ENCODE measurements around the gene EMILIN1.
A peak's percentile ranks its signal among the peaks of the same experiment; 100 is the strongest.

The EMILIN1 gene

DNA sequence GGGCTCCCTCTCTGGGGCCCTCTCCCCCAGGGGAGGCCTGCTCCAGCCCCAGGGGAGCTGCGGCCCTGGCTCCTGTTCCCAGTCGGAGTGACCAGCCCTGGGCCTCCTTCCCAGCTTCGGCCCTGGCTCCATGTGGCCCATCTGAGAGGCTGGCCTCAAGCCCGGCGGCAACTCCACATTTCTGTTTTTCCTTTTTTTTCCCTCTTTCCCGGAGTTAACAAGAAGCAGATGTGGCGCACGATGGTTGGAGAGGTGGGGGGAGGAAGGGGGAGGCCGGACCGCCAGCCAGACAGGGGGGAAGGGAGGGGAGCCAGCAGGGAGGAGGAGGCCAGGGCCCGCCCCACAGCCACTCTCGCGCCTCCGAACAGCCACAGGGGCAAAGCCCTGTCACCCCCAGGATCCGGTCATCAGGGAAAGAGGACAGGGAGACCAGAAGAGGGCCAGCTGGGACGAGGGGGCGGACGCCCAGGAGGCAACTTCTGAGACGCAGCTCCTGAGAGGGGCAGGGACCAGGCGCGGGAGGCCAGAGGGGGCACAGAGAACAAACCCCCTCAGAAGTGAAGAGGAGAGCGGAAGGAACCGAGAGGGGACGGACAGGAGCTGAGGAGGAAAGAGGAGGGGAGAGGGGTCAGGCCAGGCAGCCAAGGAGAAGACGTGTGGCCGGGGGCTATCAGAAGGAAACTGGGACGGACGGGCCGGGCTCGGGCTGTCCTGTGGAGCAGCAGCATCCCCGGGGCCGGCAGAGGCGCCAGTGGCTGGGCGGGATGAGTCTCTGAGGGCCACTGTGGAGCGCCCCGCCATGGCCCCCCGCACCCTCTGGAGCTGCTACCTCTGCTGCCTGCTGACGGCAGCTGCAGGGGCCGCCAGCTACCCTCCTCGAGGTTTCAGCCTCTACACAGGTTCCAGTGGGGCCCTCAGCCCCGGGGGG, at the start of gene EMILIN1:
Gene EMILIN1 (plus strand): TSS at position 349 of the 928 bp plus-strand sequence. CDS start 451 bp downstream, at position 800.
- DNase-seq = no peak

DNA sequence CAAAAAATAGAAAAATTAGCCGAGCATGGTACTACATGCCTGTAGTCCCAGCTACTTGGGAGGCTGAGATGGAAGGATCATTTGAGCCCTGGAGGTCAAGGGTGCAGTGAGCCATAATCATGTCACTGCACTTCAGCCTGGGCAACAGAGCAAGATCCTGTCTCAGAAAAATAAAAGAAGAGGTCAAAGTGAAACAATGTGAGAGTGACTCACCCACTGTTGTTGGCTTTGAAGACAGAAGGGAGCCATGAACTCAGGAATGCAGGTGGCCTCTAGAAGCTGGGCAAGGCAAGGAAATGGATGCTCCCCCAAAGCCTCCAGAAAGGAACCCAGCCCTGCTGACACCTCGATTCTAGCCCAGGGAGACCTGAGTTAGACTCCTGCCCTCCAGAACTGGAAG, 49.4 kb upstream of the EMILIN1 start:
- no peak for DNase-seq

DNA sequence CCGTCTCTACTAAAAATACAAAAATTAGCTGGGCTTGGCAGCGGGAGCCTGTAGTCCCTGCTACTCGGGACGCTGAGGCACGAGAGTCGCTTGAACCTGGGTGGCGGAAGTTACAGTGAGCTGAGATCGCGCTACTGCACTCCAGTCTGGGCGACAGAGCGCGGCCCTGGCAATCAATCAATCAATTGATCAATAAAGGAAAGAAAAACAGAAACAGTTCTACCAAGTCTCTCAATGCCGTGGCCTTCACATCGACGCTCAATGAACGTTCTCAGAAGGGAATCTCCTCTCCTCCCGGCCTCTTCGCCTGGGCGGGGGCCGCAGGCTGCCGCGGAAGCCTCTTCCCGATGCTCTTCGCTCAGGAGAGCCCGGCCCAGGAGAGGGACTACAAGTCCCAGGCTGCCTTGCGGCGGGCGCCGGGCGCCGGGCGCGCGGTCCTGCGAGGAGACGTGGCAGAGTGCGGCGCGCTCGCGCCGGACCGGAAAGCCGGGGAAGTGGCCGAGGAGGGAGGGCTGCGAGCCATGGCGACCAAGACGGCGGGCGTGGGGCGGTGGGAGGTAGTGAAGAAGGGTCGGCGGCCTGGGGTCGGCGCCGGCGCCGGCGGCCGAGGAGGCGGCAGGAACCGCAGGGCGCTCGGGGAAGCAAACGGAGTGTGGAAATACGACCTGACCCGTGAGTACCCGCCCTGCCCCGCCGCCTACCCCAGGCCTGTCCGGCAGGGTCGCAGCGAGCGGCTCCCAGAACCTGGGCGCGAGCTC, 45.7 kb upstream of the EMILIN1 start, which contains the start of gene TMEM214:
Gene TMEM214 (plus strand): TSS at position 471 of the 758 bp plus-strand sequence. CDS start 51 bp downstream, at position 522.
- peak; percentile 82 for DNase-seq

DNA sequence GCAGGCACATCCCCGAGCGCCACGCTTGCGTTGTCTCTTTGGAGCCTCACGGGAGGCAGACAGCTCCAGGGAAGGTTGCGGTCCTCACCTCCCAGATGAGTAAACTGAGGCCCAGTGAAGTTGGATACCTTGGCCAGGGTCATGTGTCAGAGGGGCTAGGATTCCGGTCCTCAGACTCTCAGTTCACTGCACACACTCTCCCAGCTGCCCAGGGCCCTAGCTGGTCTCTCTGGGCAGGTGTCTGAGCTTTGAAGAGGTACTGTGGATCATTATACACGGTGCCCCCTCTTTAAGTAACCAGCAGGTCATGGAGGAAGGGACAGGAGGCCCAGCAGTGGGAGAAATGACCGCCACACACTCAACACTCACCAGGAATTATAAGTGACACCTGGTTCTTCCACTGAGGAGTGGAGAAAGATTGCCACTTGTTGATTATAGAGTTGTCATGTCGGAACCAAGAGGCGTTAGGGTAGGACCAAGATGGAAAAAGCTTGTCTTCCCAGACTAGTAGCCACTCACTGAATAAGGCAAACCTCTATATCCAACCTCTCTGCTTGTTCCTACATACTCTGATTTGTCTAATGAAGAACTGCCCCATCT, 45.1 kb upstream of the EMILIN1 start:
- DNase-seq = no peak

DNA sequence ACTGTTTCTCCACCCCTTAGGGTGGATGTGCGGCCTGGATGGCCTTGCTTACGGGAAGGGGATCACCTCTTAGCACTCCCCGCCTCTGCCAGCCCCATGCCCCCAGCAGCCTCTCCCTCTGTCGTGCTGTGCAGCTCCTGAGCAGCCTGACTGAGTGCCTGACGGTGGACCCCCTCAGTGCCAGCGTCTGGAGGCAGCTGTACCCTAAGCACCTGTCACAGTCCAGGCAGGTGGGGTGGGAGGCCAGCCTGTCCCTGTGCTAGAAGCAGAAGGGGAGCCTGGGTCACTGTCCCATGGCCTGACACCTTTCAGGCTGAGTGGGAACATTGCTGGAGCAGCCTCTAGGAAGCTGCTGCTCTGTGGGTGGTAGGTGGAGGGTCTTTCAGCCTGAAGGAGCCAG, 40.4 kb upstream of the EMILIN1 start:
- no peak for DNase-seq

DNA sequence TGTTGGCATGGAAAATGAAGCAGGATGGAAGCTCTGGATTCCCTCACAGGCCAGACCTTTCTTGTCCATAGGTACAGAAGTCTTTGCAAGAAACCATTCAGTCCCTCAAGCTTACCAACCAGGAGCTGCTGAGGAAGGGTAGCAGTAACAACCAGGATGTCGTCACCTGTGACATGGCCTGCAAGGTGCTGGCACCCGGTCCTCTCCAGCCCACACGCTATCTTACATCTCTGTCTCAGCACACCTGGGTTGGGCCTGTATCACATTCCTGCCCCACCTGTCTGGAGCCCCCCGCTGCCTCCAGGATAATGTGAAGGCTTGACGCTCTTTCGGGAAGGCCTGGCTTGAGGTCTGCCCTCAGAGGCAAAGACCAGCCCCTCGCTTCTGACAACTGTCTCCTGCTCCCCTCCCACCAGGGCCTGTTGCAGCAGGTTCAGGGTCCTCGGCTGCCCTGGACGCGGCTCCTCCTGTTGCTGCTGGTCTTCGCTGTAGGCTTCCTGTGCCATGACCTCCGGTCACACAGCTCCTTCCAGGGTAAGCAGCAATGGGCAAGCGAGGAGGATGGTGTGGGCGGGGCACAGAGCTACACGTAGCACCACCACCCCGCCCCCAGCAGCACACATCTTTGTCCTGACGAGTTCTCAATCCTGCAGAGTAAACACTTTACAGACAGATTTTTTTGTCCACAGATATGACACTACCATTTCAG, 39.6 kb upstream of the EMILIN1 start:
- DNase-seq = no peak

DNA sequence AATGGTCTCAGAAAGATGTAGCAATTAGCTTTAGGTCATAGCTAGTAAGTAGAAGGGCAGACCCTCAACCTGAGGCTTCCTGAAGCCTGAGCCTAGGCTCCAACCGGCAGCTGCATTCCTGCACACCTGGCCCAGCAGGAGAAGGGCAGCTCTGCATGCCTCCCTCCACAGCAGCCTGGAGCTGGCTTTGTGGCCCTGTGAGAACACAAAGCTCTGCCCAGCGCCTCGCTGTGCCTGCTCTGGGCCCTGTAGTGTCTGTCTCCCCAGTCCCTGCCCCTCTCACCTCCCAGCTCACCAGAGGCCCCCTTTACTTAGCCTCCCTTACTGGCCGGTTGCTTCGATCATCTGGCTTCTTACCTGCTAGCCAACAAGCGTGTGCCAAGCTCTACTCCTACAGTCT, 39.0 kb upstream of the EMILIN1 start:
- no peak for DNase-seq

DNA sequence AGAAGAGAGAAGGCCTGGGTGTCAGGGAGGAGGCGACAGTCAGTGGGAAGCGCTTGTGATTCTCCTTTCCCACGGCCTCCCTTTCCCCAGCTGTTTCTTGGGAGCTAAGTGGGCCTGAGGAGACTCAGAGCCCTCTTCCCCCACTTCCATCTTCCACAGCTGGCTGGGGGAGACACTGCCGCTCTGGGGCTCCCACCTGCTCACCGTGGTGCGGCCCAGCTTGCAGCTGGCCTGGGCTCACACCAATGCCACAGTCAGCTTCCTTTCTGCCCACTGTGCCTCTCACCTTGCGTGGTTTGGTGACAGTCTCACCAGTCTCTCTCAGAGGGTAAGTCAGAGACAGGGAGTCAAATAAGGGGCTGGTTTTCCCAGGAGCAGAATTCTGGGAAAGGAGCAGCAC, 38.5 kb upstream of the EMILIN1 start:
- no peak for DNase-seq

DNA sequence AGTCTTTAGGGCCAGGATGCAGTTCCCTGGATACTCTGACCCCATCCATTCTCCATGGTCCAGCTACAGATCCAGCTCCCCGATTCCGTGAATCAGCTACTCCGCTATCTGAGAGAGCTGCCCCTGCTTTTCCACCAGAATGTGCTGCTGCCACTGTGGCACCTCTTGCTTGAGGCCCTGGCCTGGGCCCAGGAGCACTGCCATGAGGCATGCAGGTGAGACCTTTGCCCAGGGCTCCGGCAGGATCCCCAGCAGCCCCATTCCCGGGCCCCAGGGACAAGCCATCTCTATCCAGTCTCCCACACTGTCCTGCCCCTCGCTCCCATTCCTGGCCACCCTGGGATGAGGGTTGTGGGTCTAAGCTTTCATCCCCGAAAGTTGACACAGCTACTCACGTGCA, 38.1 kb upstream of the EMILIN1 start:
- DNase-seq = no peak

DNA sequence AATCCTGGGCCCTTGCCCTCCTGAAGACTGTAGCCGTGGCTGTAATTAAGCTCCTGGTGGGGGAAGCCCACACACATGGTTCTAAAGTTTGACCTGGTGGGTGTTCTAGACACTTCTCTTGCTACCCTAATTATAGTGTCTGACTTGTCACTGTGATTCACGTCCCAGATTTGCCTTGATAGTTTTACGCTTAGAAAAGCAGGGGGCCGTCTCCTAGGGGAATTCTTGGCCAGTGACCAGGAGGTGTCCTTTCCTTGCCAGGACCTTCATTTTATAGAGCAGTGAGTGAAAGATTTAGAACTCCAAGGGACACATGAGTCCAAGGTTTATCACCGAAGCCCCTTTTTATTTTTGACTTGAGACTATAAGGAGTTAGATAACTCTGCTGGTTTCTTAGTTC, 36.7 kb upstream of the EMILIN1 start:
- no peak for DNase-seq

DNA sequence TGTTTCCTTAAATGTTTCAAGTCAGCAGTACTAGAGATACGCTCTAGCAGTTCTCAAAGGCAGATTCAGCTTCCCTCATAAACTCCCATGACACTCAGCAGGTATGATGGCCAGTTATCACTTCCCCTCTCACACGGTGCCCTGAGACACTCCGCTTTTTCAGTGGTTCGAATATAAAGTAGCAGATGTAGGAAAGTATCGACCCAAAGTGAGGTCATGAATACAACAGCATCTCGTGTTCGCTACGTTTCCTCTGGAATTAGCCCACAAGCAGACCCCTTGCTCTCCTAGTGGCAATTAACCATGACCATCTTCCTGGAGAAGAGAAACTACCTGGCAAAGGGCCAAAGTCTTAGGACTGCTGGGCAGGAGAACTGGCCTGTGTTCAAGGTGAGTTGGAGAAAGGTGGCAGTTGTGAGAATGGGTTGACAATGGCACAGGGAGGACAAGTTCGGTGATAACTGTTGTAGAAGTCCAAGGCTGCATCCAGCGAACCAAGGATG, 36.2 kb upstream of the EMILIN1 start:
- DNase-seq = no peak

DNA sequence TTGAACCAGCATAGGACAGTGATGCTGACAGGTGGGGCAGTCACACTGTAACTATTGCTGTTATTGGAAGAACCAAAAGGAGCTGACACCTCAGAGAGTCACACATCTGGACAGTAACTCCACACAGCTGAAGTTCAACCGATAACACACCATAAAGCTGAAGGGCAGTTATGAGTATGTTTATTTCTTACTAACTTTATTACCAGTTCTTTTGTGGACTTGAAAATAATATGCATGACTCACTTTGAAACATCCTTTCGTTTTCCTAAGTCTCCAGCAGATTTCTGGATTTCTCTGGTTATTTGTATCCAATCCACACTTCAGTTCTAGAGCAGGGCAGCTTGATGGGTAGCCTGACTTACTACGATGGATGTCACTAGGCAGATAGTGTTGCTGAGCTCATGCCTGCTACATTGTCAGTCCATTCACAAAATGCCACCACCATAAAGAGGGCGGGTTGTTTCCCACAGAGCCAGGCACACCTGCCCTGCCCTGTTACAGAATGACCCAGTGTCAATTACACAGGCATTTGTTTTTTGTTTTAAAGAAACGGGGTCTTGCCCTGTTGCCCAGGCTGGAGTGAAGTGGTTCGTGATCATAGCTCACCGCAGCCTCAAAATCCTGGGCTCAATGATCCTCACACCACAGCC, 35.3 kb upstream of the EMILIN1 start:
- no peak for DNase-seq

DNA sequence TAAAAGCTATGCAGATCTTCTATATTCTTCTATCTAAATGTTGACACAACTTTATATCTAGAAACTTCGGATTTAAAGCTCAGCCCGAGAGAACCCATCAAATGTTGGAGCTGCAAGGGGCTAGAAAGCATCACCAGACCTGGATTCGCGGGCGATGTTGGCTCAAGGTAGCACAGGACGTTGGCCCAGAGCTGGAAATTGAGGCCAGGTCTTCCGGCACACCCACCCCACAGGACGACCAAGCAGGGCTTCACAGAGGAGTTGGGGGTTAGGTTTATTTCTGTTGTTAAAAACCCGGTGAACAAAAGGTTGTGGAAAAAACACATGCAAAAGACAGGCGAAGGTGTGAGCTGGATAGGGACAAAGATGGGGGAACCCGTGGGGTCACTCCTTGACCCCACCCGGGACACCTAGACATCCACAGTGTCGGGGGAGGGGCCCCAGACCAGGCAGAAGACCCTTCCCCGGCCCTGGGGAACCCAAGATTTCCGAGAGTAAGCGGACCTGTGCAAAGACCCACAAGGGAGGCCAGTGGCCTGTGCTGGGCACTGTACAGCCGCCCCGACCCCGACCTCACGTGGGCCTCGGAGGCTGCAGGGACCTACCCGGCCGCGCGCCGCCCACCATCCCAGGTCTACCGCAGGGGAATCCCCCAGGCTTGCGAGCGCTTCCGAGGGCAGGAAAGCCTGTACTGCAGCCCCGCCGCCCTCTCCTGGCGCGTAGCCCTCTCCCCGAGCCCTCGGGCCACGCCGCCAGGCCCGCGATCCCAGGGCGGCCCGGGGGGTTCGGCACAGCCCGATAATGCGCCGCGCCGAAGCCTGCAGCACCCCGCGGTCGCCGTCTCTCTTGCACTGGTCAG, 28.8 kb upstream of the EMILIN1 start:
- peak; percentile 70 for DNase-seq

DNA sequence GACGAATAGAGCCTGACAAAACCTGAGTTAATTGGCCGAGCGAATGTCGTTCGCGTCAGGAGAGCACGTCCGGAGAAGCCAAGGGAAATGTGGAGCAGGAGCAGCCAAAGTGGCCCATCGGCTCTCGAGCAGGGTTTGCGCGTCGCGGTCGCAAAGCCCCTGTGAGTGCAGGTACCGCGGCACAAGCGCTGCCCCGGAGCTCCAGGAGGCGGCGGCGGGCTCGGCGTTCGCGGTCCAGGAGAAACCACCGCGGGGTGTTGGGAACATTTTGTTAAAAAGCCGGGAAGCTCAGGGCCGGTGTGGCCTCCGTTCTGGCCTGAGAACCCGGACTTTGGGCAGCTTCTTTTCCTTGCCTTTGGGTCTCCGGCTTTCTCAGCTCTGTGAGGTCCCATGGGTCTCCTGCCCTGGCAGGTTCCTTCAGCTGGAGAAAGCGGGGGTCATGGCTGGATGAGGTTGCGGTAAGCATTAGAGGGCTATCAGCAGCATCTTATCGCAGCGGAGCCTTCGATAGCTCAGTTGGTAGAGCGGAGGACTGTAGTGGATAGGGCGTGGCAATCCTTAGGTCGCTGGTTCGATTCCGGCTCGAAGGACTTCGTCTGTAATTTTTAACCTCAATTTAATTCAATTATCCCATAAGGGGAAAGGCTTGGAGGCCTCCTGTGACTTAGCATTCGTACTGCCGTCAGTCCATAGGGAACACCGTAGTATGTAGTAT, 28.0 kb upstream of the EMILIN1 start:
- DNase-seq = peak; percentile 95

DNA sequence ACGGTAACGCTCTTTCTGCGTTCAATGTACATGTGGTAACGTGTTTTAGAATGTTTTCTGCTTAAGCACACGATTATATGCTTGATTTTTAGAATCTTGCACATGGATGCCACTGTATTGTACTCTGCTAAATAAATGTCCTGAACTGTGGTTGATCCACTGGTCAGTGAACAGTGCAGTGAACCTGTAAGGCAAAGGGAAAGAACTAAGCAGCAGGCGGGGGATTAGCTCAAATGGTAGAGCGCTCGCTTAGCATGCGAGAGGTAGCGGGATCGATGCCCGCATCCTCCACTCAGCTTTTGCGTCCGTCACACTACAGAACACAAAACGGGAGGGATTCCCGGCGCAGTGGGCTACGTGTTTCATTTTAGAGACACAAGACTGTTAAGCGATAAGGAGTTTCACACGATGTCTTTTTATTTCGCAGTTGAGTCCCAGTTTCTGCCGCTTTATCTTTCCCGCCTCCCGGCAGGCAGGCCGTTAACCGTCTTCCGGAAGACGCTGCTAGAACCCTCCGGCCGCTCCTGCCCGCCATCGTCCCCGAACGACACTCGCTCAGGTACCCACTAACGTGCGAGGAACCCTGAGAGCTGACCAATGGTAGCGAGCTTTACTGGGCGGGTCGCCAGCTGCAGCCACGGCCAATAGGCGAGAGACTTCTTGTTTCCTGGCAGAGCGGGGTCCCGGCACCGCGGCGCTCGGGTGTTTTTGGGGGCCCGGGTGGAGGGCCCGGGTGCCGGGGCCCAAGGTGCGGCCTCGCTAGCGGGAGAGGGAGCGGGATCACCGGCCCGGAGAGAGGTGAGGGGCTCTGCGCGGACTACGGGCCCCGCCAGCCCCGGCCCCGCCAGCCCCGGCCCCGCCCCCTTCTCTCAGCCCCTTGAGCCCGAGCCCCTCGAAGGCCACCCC, 27.2 kb upstream of the EMILIN1 start, which contains the start of gene AGBL5:
Gene AGBL5 (plus strand): TSS at position 673 of the 906 bp plus-strand sequence. CDS start 1,291 bp downstream, outside the sequence.
- peak; percentile 98 for DNase-seq

DNA sequence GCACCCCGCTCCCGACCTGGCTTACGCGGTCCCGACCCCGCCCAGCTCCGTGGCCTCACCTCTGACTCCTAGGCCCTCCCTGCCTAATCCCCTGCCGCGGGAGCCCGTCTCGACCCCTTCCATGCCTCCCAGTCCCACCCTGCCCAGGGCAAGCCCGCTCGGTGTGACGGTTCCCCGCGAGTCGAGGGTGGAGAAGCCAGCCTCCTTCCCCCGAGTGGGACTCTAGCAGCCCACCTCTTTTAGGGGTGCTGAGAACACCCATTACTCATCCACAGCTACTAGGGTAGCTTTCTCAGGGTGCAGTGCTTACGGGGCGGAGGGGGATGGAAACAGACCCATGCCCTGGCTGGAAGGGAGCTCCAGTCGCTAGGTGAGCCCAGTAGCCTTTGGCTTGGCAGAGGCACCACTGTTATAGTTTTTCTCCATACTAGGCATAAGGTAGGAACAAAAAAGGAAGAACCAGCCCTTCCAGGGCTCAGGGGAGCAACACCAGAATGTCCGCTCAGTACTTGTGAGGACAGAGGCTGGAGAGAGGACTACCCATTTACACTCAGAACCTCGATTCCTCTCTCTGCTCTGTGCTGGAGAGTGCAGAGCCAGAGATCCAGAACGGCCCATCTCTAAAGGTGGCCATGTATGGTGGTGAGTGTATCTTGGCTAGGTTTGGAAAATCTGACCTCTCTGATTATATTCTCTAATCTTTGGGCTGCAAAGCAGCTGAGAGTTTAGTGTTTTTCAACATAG, 26.3 kb upstream of the EMILIN1 start:
- DNase-seq = no peak

DNA sequence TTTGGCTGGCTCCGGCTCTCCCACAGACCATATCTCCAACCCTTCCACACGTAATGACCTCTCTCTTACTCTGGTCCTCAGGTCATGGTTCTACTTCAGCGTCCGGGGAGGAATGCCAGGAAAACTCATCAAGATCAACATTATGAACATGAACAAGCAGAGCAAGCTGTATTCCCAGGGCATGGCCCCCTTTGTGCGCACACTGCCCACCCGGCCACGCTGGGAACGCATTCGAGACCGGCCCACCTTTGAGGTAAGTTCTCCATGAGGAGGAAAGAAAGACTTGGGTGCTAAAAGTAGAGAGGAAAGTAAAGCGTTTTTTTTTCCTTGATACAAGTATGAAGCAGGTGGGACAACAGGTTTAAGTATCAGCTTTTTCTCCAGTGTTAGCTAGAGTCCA, 25.1 kb upstream of the EMILIN1 start:
- DNase-seq = no peak

DNA sequence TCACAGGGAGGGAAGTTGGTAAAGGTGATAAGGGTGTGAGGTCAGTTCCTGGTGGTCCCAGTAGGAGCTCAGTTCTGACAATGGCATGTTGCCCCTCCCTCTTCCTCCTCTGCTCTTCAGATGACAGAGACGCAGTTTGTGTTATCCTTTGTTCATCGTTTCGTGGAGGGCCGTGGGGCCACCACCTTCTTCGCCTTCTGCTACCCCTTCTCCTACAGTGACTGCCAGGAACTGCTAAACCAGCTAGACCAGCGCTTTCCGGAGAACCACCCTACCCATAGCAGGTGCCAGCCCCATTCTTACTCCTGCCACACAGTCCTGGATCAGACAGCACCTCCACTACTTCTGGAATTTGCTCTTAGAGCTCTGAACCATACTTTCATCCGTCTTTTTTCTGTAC, 24.6 kb upstream of the EMILIN1 start:
- DNase-seq = no peak

Measured in CD4-positive, alpha-beta T cell treated with Interleukin-10 for 1 hour (primary cell).